ENCODE data around the gene NEGR1.

DNA sequence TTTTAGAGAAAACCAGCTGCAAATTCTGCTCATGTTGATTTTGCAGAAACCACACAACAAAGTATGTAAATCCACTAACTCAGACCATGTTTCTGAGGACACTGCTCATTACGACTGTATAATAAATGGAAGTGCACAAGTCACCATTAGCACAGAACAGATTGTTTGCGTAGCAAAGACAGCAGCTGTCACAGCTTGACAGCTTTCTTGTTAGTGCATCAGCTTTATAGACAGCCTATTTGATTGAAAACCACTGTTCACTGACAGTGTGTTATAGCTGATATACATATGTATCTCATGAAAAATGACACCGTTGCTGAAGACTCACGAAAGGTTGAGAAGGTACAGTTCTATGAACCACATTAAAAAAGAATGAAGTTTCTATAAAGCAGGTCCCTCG is 641.3 kb downstream of the NEGR1 start:
- TF ChIP-seq, protein P1, sequence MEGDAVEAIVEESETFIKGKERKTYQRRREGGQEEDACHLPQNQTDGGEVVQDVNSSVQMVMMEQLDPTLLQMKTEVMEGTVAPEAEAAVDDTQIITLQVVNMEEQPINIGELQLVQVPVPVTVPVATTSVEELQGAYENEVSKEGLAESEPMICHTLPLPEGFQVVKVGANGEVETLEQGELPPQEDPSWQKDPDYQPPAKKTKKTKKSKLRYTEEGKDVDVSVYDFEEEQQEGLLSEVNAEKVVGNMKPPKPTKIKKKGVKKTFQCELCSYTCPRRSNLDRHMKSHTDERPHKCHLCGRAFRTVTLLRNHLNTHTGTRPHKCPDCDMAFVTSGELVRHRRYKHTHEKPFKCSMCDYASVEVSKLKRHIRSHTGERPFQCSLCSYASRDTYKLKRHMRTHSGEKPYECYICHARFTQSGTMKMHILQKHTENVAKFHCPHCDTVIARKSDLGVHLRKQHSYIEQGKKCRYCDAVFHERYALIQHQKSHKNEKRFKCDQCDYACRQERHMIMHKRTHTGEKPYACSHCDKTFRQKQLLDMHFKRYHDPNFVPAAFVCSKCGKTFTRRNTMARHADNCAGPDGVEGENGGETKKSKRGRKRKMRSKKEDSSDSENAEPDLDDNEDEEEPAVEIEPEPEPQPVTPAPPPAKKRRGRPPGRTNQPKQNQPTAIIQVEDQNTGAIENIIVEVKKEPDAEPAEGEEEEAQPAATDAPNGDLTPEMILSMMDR (IDR thresholded peaks at IDR 0.05; ENCODE audit: poor library complexity, severe bottlenecking): no peak
- no peak for TF ChIP-seq EZH2 (IDR thresholded peaks at IDR 0.05; ENCODE audit: borderline replicate concordance, insufficient read depth, low read length, poor library complexity, severe bottlenecking)
- TF ChIP-seq EP300 (conservative IDR thresholded peaks at IDR 0.05; ENCODE audit: poor library complexity, severe bottlenecking): peak; percentile 100
- no peak for TF ChIP-seq MXI1 (conservative IDR thresholded peaks at IDR 0.05; ENCODE audit: poor library complexity, severe bottlenecking)
- TF ChIP-seq RAD21 (conservative IDR thresholded peaks at IDR 0.05): peak; percentile 16
